H1 (cell line): ENCODE results near the gene TMEM40. TPM values are rescaled to one million over a fixed set of nuclear protein-coding genes. Genes with fewer than 3 reads are reported as not detected.

Source experiments
- CTCF ChIA-PET: fragments of 300-600 bp; sonication (Branson Sonifier 250); formaldehyde crosslinking; loops from one replicate; lab custom pipeline; 2021; ENCODE audit not compliant: partially characterized antibody; lab: Charles Lee
- POLR2A ChIA-PET: fragments of 300-600 bp; sonication (Branson Sonifier 250); formaldehyde crosslinking; loops from one replicate; lab custom pipeline; 2021; ENCODE audit warnings: inconsistent platforms; ENCODE audit not compliant: partially characterized antibody; lab: Charles Lee
- DNase-seq, 2 experiments: peaks; one replicate each; pipeline versions ENCODE4 v3.0.0 to v3.0.0-alpha.2; 2010 to 2022; ENCODE audit warnings: low spot score in 2 of 2, low read depth in 1 of 2, mixed read lengths in 1 of 2
- FAIRE-seq: peaks from 2 replicates; lab custom pipeline; 2011; peaks lifted over from hg19 to GRCh38; lab: Jason Lieb, UNC
- H2AFZ ChIP-seq: 2 replicates; pipeline ENCODE4 v1.8.1; 2012; ENCODE audit warnings: low read length, inconsistent platforms
- H2AK5ac ChIP-seq: 2 replicates; pipeline ENCODE4 v1.6.1; 2013; ENCODE audit warnings: low read depth, low read length
- H2BK120ac ChIP-seq: replicated peaks from 2 replicates; pipeline ENCODE3; 2013; ENCODE audit warnings: low read depth, low read length, inconsistent platforms
- H2BK12ac ChIP-seq: 2 replicates; pipeline ENCODE4 v1.6.1; 2013; ENCODE audit warnings: low read depth, low read length
- H2BK15ac ChIP-seq: 2 replicates; pipeline ENCODE4 v1.6.1; 2013; ENCODE audit warnings: low read length
- H2BK20ac ChIP-seq: 2 replicates; pipeline ENCODE4 v1.6.1; 2013; ENCODE audit warnings: low read length
- H2BK5ac ChIP-seq: 2 replicates; pipeline ENCODE4 v1.6.1; 2013; ENCODE audit warnings: low read depth, low read length
- H3K14ac ChIP-seq: 2 replicates; pipeline ENCODE4 v1.6.1; 2013; ENCODE audit warnings: inconsistent platforms; ENCODE audit not compliant: insufficient read length
- H3K18ac ChIP-seq: 2 replicates; pipeline ENCODE4 v1.6.1; 2013; ENCODE audit warnings: low read length; ENCODE audit errors: extremely low read depth
- H3K23ac ChIP-seq: 2 replicates; pipeline ENCODE4 v1.6.1; 2013; ENCODE audit warnings: inconsistent platforms; ENCODE audit not compliant: insufficient read length
- H3K23me2 ChIP-seq: 2 replicates; pipeline ENCODE4 v1.6.1; 2013; ENCODE audit warnings: low read depth, low read length
- H3K27ac ChIP-seq: 2 replicates; pipeline ENCODE4 v1.6.1; 2011; ENCODE audit warnings: low read depth, low read length, inconsistent platforms
- H3K27me3 ChIP-seq, 4 experiments: replicated peaks in 1 of 4; 1 replicate in 1 of 4; 2 replicates in 3 of 4; pipeline versions ENCODE4 v1.6.1 to v1.8.1; 2011 to 2013; ENCODE audit warnings: low read length in 3 of 4, mild to moderate bottlenecking in 3 of 4, inconsistent platforms in 2 of 4, mixed read lengths in 2 of 4, moderate library complexity in 1 of 4; ENCODE audit not compliant: control insufficient read depth in 3 of 4, insufficient read depth in 3 of 4; ENCODE audit errors: extremely low read depth in 1 of 4
- H3K36me3 ChIP-seq, 4 experiments: 2 replicates each; pipeline versions ENCODE4 v1.6.1 to v1.8.1; 2011 to 2013; ENCODE audit warnings: mild to moderate bottlenecking in 4 of 4, low read length in 3 of 4, moderate library complexity in 2 of 4, control low read depth in 1 of 4, inconsistent platforms in 1 of 4; ENCODE audit not compliant: insufficient read depth in 4 of 4, control insufficient read depth in 2 of 4
- H3K4ac ChIP-seq: replicated peaks from 2 replicates; pipeline ENCODE3; 2013; ENCODE audit warnings: low read length, low read depth, mixed read lengths, inconsistent platforms; ENCODE audit not compliant: insufficient read length
- H3K4me1 ChIP-seq, 4 experiments: replicated peaks in 1 of 4; 1 replicate in 1 of 4; 2 replicates in 3 of 4; pipeline versions ENCODE4 v1.6.1 to v1.8.1; 2011 to 2013; ENCODE audit warnings: low read length in 3 of 4, inconsistent platforms in 2 of 4, mixed read lengths in 1 of 4; ENCODE audit not compliant: insufficient read depth in 4 of 4, control insufficient read depth in 3 of 4
- H3K4me2 ChIP-seq, 2 experiments: 2 replicates each; pipeline versions ENCODE4 v1.6.1 to v1.8.1; 2011 to 2013; ENCODE audit warnings: low read depth in 2 of 2, low read length in 2 of 2, control low read depth in 1 of 2, inconsistent platforms in 1 of 2, mild to moderate bottlenecking in 1 of 2; ENCODE audit not compliant: insufficient read depth in 1 of 2
- H3K4me3 ChIP-seq, 4 experiments: fragments of 200-600, 300-600 bp in 1 of 4; sonication (generic), shearing (Covaris generic), sonication (Bioruptor Twin) in 1 of 4; 2 replicates each; pipeline versions ENCODE4 v1.5.1 to v1.8.1; 2011 to 2016; ENCODE audit warnings: low read length in 4 of 4, low read depth in 3 of 4, control low read depth in 2 of 4, inconsistent platforms in 2 of 4, mild to moderate bottlenecking in 2 of 4, mixed read lengths in 1 of 4, moderate library complexity in 1 of 4; ENCODE audit not compliant: insufficient read depth in 2 of 4; ENCODE audit errors: extremely low read depth in 1 of 4
- H3K56ac ChIP-seq: replicated peaks from 2 replicates; pipeline ENCODE3; 2013; ENCODE audit warnings: low read depth, mild to moderate bottlenecking, mixed read lengths, low read length, inconsistent platforms; ENCODE audit not compliant: insufficient read length
- H3K79me1 ChIP-seq: 2 replicates; pipeline ENCODE4 v1.6.1; 2013; ENCODE audit warnings: low read depth, low read length, control low read depth
- H3K79me2 ChIP-seq, 2 experiments: 2 replicates each; pipeline versions ENCODE4 v1.6.1 to v1.8.1; 2012 to 2013; ENCODE audit warnings: low read length in 2 of 2, mild to moderate bottlenecking in 2 of 2, inconsistent platforms in 1 of 2; ENCODE audit not compliant: insufficient read depth in 2 of 2, control insufficient read depth in 1 of 2
- H3K9ac ChIP-seq, 4 experiments: replicated peaks in 1 of 4; 1 replicate in 1 of 4; 2 replicates in 3 of 4; pipeline versions ENCODE4 v1.6.1 to v1.8.1; 2011 to 2013; ENCODE audit warnings: low read depth in 3 of 4, low read length in 3 of 4, control low read depth in 2 of 4, mild to moderate bottlenecking in 2 of 4, moderate library complexity in 2 of 4, inconsistent platforms in 1 of 4; ENCODE audit errors: extremely low read depth in 1 of 4
- H3K9me3 ChIP-seq, 2 experiments: 2 replicates each; pipeline versions ENCODE4 v1.6.1 to v1.8.1; 2012 to 2013; ENCODE audit warnings: mild to moderate bottlenecking in 2 of 2, moderate library complexity in 2 of 2, control low read depth in 1 of 2, inconsistent platforms in 1 of 2, low read depth in 1 of 2, low read length in 1 of 2, mixed read lengths in 1 of 2; ENCODE audit not compliant: insufficient read depth in 2 of 2
- H4K20me1 ChIP-seq, 2 experiments: replicated peaks in 1 of 2; 2 replicates each; pipeline versions ENCODE3 to v1.8.1; 2011 to 2013; ENCODE audit warnings: inconsistent platforms in 2 of 2, low read length in 2 of 2, mild to moderate bottlenecking in 1 of 2; ENCODE audit not compliant: insufficient read depth in 2 of 2, control insufficient read depth in 1 of 2
- H4K5ac ChIP-seq: 2 replicates; pipeline ENCODE4 v1.6.1; 2013; ENCODE audit warnings: low read length, low read depth, mixed read lengths, inconsistent platforms; ENCODE audit not compliant: insufficient read length
- H4K8ac ChIP-seq: 2 replicates; pipeline ENCODE4 v1.8.0; 2013; ENCODE audit warnings: mild to moderate bottlenecking, moderate library complexity, low read length, inconsistent platforms; ENCODE audit not compliant: insufficient read depth; ENCODE audit errors: extremely low read depth
- H4K91ac ChIP-seq: replicated peaks from 2 replicates; pipeline ENCODE3; 2013; ENCODE audit warnings: low read length, mixed read lengths, inconsistent platforms; ENCODE audit not compliant: insufficient read length
- BCL11A ChIP-seq, 2 experiments: IDR thresholded peaks; one replicate each; pipeline ENCODE4 v1.6.1; 2011; ENCODE audit warnings: low read depth in 2 of 2, low read length in 2 of 2, mild to moderate bottlenecking in 2 of 2
- EZH2 ChIP-seq: fragments of 200-600 bp; sonication (generic); IDR thresholded peaks from 2 replicates; pipeline ENCODE4 v1.7.1; 2012; ENCODE audit warnings: low read depth, mild to moderate bottlenecking, moderate library complexity, low read length, inconsistent platforms; ENCODE audit not compliant: severe bottlenecking
- HDAC2 ChIP-seq, 2 experiments: fragments of 300-600 bp in 1 of 2; sonication (generic) in 1 of 2; IDR thresholded peaks; 2 replicates each; pipeline ENCODE4 v1.6.1; 2011 to 2012; ENCODE audit warnings: low read depth in 2 of 2, low read length in 2 of 2, mild to moderate bottlenecking in 2 of 2, moderate library complexity in 2 of 2, borderline replicate concordance in 1 of 2, inconsistent platforms in 1 of 2
- KDM5A ChIP-seq: fragments of 200-600 bp; IDR thresholded peaks from 2 replicates; pipeline ENCODE4 v1.7.1; 2012; ENCODE audit warnings: mild to moderate bottlenecking, low read length, inconsistent platforms, mixed read lengths
- RNF2 ChIP-seq: fragments of 200-900, 300-1000 bp; sonication (generic); IDR thresholded peaks from 2 replicates; pipeline ENCODE4 v1.7.1; 2016; ENCODE audit warnings: borderline replicate concordance, low read depth, mild to moderate bottlenecking, antibody characterized with exemption, low read length; ENCODE audit not compliant: poor library complexity, severe bottlenecking; ENCODE audit errors: missing control alignments
- RXRA ChIP-seq: IDR thresholded peaks from 2 replicates; pipeline ENCODE4 v1.6.1; 2011; ENCODE audit warnings: low read depth, mild to moderate bottlenecking, low read length, moderate library complexity; ENCODE audit not compliant: insufficient read depth
- SIRT6 ChIP-seq: IDR thresholded peaks from one replicate; pipeline ENCODE4 v1.7.1; 2012; ENCODE audit warnings: low read length, inconsistent platforms
- SUZ12 ChIP-seq: fragments of 200-600 bp; sonication (generic); IDR thresholded peaks from 2 replicates; pipeline ENCODE4 v1.6.1; 2012; ENCODE audit warnings: mild to moderate bottlenecking, inconsistent platforms, low read length, moderate library complexity, mixed read lengths
- WGBS, 2 experiments: shearing (Covaris generic) in 1 of 2; methylation state at CpG; one replicate each; pipeline versions ENCODE4 v1.1.6 to v1.1.7; 2013 to 2015; ENCODE audit warnings: low lambda C conversion rate in 2 of 2, mixed read lengths in 2 of 2, inconsistent platforms in 1 of 2, low coverage in 1 of 2, missing lambda C conversion rate in 1 of 2; ENCODE audit not compliant: insufficient replicate concordance in 2 of 2, insufficient coverage in 1 of 2, insufficient read length in 1 of 2; ENCODE audit errors: extremely low coverage in 1 of 2, missing lambda C conversion rate in 1 of 2; 5-methylcytosine and 5-hydroxymethylcytosine counted together
- polyA plus RNA-seq, 7 experiments: library from polyadenylated mRNA; depleted of rRNA in 3 of 7; stranded (reverse) in 5 of 7; unstranded in 2 of 7; fragments of >200 nt in 5 of 7; fragments of 200-250 nt in 2 of 7; gene quantifications; 1 replicate in 5 of 7; 2 replicates in 1 of 7; 4 replicates in 1 of 7; pipeline versions ENCODE4 v1.2.1 to v1.2.3, GENCODE V29; 2011 to 2013; ENCODE audit warnings: missing spikeins in 2 of 7, mixed read lengths in 2 of 7
- total RNA-seq: library from RNA; stranded (reverse); fragmentation: NEBNext Ultra II Directional; extraction: Animal tissue kit (Norgen Biotek cat#: 25700); gene quantifications from 2 replicates; pipeline ENCODE4 v1.2.1, GENCODE V29; 2021
- TF ChIP-seq, protein P1 (sequence below), 3 experiments: IDR thresholded peaks; 1 replicate in 2 of 3; 2 replicates in 1 of 3; pipeline versions ENCODE4 v1.5.1 to v1.6.1; 2011; ENCODE audit warnings: low read length in 3 of 3, mild to moderate bottlenecking in 3 of 3, inconsistent platforms in 2 of 3, low read depth in 1 of 3, moderate library complexity in 1 of 3; ENCODE audit not compliant: insufficient read depth in 1 of 3; ENCODE audit errors: control extremely low read depth in 1 of 3

The TMEM40 gene
- total and polyA plus RNA-seq, 2 of the 8 experiments (the other 6 are each of a cell fraction or from before 2014, with no cell fraction given) = 0.18 TPM; not detected in 1

DNA sequence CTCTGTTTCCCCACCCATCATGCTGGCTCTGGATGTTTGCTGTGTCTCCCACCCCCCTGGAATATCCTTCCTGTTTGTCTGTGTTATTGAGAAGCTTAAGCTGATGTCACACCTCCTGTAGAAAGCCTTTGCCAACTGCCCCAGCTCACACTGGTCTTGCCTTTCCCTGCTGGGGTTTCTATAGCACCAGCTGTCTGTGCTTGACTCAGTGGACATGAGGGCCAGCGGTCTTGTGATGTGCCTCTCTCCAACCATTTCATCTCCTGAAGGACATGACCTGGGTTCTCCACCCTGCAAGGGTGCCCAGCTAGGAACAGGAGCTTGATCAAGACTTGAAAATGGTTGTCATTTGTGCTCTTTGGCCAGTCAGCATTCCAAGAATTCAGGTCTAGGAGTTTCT, 14.7 kb downstream of the TMEM40 start:
- Histone ChIP-seq H2BK120ac (no peak overlapping the region), H4K20me1 (no peaks in the 10 kb centered on the region), H4K91ac (no peak overlapping the region), H3K79me1 (no peaks in the 10 kb centered on the region), H3K79me2 (no peaks in the 10 kb centered on the region), H4K5ac (no peak overlapping the region), H3K9ac (no peak overlapping the region), H3K23ac (no peak overlapping the region), H3K9me3 (no peaks in the 10 kb centered on the region), H2AK5ac (no peak overlapping the region), H3K4me1 (no peaks in the 10 kb centered on the region), H3K18ac (no peak overlapping the region), H2BK15ac (no peak overlapping the region), H2BK20ac (no peak overlapping the region), H3K23me2 (no peaks in the 10 kb centered on the region), H3K27ac (no peak overlapping the region), H3K27me3 (no peaks in the 10 kb centered on the region), H3K4me2 (no peak overlapping the region), H2AFZ (no peak overlapping the region), H2BK12ac (no peak overlapping the region), H3K4me3 (no peak overlapping the region), H3K56ac (no peak overlapping the region), H3K4ac (no peak overlapping the region), H3K36me3 (no peaks in the 10 kb centered on the region), H3K14ac (no peak overlapping the region), H4K8ac (no peak overlapping the region), H2BK5ac (no peak overlapping the region)
- ChIA-PET POLR2A (interaction anchor here (1.0 to 1.3 kb wide), 2 partner anchors 89 to 97 kb away, joined by 3 to 5 read pairs; partner anchors contain the start of gene RPL32), CTCF (interaction anchor here (0.6 to 1.7 kb wide), 8 partner anchors 10 to 557 kb away, joined by 3 to 5 read pairs (median 3); no protein-coding TSS in a partner anchor)
- no peak for TF ChIP-seq RXRA
- no peak for TF ChIP-seq SIRT6
- no peak for TF ChIP-seq KDM5A
- TF ChIP-seq SUZ12 = no peak
- TF ChIP-seq, protein P1, sequence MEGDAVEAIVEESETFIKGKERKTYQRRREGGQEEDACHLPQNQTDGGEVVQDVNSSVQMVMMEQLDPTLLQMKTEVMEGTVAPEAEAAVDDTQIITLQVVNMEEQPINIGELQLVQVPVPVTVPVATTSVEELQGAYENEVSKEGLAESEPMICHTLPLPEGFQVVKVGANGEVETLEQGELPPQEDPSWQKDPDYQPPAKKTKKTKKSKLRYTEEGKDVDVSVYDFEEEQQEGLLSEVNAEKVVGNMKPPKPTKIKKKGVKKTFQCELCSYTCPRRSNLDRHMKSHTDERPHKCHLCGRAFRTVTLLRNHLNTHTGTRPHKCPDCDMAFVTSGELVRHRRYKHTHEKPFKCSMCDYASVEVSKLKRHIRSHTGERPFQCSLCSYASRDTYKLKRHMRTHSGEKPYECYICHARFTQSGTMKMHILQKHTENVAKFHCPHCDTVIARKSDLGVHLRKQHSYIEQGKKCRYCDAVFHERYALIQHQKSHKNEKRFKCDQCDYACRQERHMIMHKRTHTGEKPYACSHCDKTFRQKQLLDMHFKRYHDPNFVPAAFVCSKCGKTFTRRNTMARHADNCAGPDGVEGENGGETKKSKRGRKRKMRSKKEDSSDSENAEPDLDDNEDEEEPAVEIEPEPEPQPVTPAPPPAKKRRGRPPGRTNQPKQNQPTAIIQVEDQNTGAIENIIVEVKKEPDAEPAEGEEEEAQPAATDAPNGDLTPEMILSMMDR (IDR thresholded peaks at IDR 0.05; ENCODE audit: control extremely low read depth in 1 of 3, insufficient read depth in 1 of 3, low read depth in 1 of 3, low read length in 3 of 3) = no peak
- no peak for TF ChIP-seq HDAC2 (IDR thresholded peaks at IDR 0.05; ENCODE audit: borderline replicate concordance in 1 of 2, low read depth in 2 of 2, low read length in 2 of 2)
- no peak for TF ChIP-seq BCL11A (IDR thresholded peaks at IDR 0.05; ENCODE audit: low read depth in 2 of 2, low read length in 2 of 2)
- no peak for TF ChIP-seq EZH2
- no peak for TF ChIP-seq RNF2
- FAIRE-seq = no peak
- 100% methylated on average over 1 of the region's 1 CpG; no CpG with 5 or more reads in 1 of the 2 experiments for WGBS, 2 experiments
- no peak for DNase-seq
